ENCODE data around the gene ZNF143.
"Not testable (repeated sequence)": the region's sequence is repeated elsewhere in the genome, so short reads cannot be mapped to it uniquely, and the experiment has no call there.

The ZNF143 gene

GRCh38 chr11:9473408-9473807 is 12.6 kb downstream of the ZNF143 start:
- H3K4me3 Mint-ChIP-seq: no peak overlapping the region
- no peaks in the 10 kb centered on the region for H3K9me3 Mint-ChIP-seq
- no peak overlapping the region for H3K27ac Mint-ChIP-seq
- H3K4me1 Mint-ChIP-seq (ENCODE audit: low read depth): peaks cover 2% of the 10 kb centered on the region
- H3K27me3 Mint-ChIP-seq (ENCODE audit: low read depth): no peaks in the 10 kb centered on the region
- H3K36me3 Mint-ChIP-seq (ENCODE audit: low read depth): peaks cover 33% of the 10 kb centered on the region

GRCh38 chr11:9479899-9480298 is 19.1 kb downstream of the ZNF143 start:
- Mint-ChIP-seq H3K36me3 (ENCODE audit: low read depth) (peaks cover 32% of the 10 kb centered on the region), H3K9me3 (no peaks in the 10 kb centered on the region), H3K4me3 (no peak overlapping the region), H3K27ac (no peak overlapping the region), H3K27me3 (ENCODE audit: low read depth) (no peaks in the 10 kb centered on the region), H3K4me1 (ENCODE audit: low read depth) (no peaks in the 10 kb centered on the region)

GRCh38 chr11:9489080-9489765 is 28.4 kb downstream of the ZNF143 start:
- no peaks in the 10 kb centered on the region for H3K9me3 Mint-ChIP-seq
- H3K4me1 Mint-ChIP-seq (ENCODE audit: low read depth): peaks cover 4% of the 10 kb centered on the region
- H3K27me3 Mint-ChIP-seq (ENCODE audit: low read depth): no peaks in the 10 kb centered on the region
- no peak overlapping the region for H3K27ac Mint-ChIP-seq
- H3K4me3 Mint-ChIP-seq: no peak overlapping the region
- peaks cover 26% of the 10 kb centered on the region for H3K36me3 Mint-ChIP-seq (ENCODE audit: low read depth)

GRCh38 chr11:9490376-9490775 is 29.6 kb downstream of the ZNF143 start:
- no peak overlapping the region for H3K27ac Mint-ChIP-seq
- no peaks in the 10 kb centered on the region for H3K9me3 Mint-ChIP-seq
- peaks cover 30% of the 10 kb centered on the region for H3K36me3 Mint-ChIP-seq (ENCODE audit: low read depth)

GRCh38 chr11:9493492-9493891 is 32.7 kb downstream of the ZNF143 start:
- Mint-ChIP-seq H3K27ac (no peak overlapping the region), H3K36me3 (ENCODE audit: low read depth) (peaks cover 36% of the 10 kb centered on the region), H3K4me3 (no peak overlapping the region), H3K27me3 (ENCODE audit: low read depth) (no peaks in the 10 kb centered on the region), H3K4me1 (ENCODE audit: low read depth) (peaks cover 4% of the 10 kb centered on the region), H3K9me3 (no peaks in the 10 kb centered on the region)

More at GRCh38 chr11:9490376-9490775, 29.6 kb downstream of the ZNF143 start:
- no peak overlapping the region for H3K4me3 Mint-ChIP-seq
- peaks cover 4% of the 10 kb centered on the region for H3K4me1 Mint-ChIP-seq (ENCODE audit: low read depth)
- H3K27me3 Mint-ChIP-seq (ENCODE audit: low read depth): no peaks in the 10 kb centered on the region

GRCh38 chr11:9494316-9494715 is 33.5 kb downstream of the ZNF143 start:
- H3K27ac Mint-ChIP-seq: no peak overlapping the region
- no peaks in the 10 kb centered on the region for H3K27me3 Mint-ChIP-seq (ENCODE audit: low read depth)
- no peaks in the 10 kb centered on the region for H3K9me3 Mint-ChIP-seq
- no peak overlapping the region for H3K4me3 Mint-ChIP-seq
- peaks cover 38% of the 10 kb centered on the region for H3K36me3 Mint-ChIP-seq (ENCODE audit: low read depth)
- H3K4me1 Mint-ChIP-seq (ENCODE audit: low read depth): peaks cover 4% of the 10 kb centered on the region

- Mint-ChIP-seq H3K27me3 (ENCODE audit: low read depth) (no peaks in the 10 kb centered on the region), H3K4me1 (ENCODE audit: low read depth) (peaks cover 4% of the 10 kb centered on the region), H3K27ac (no peak overlapping the region), H3K4me3 (no peak overlapping the region), H3K9me3 (no peaks in the 10 kb centered on the region), H3K36me3 (ENCODE audit: low read depth) (peaks cover 40% of the 10 kb centered on the region)
These were observed 35.1 kb downstream of the ZNF143 start for GRCh38 chr11:9495803-9496514.

GRCh38 chr11:9498457-9499078 is 37.8 kb downstream of the ZNF143 start:
- H3K27me3 Mint-ChIP-seq (ENCODE audit: low read depth): no peaks in the 10 kb centered on the region
- H3K36me3 Mint-ChIP-seq (ENCODE audit: low read depth): peaks cover 40% of the 10 kb centered on the region
- H3K27ac Mint-ChIP-seq: no peak overlapping the region
- no peaks in the 10 kb centered on the region for H3K9me3 Mint-ChIP-seq
- H3K4me3 Mint-ChIP-seq: no peak overlapping the region
- peaks cover 1% of the 10 kb centered on the region for H3K4me1 Mint-ChIP-seq (ENCODE audit: low read depth)

- no peak overlapping the region for H3K4me3 Mint-ChIP-seq
- H3K9me3 Mint-ChIP-seq: no peaks in the 10 kb centered on the region
- peaks cover 13% of the 10 kb centered on the region for H3K4me1 Mint-ChIP-seq (ENCODE audit: low read depth)
- no peaks in the 10 kb centered on the region for H3K27me3 Mint-ChIP-seq (ENCODE audit: low read depth)
- H3K36me3 Mint-ChIP-seq (ENCODE audit: low read depth): peaks cover 17% of the 10 kb centered on the region
- H3K27ac Mint-ChIP-seq: no peak overlapping the region
These were observed 45.9 kb downstream of the ZNF143 start for GRCh38 chr11:9506489-9507276.

- Mint-ChIP-seq H3K4me1 (ENCODE audit: low read depth) (peaks cover 13% of the 10 kb centered on the region), H3K27me3 (ENCODE audit: low read depth) (no peaks in the 10 kb centered on the region), H3K9me3 (no peaks in the 10 kb centered on the region), H3K4me3 (no peak overlapping the region), H3K36me3 (ENCODE audit: low read depth) (peaks cover 16% of the 10 kb centered on the region), H3K27ac (no peak overlapping the region)
These were observed 46.4 kb downstream of the ZNF143 start for GRCh38 chr11:9507277-9507580.

- Mint-ChIP-seq H3K4me1 (ENCODE audit: low read depth) (peaks cover 13% of the 10 kb centered on the region), H3K27me3 (ENCODE audit: low read depth) (no peaks in the 10 kb centered on the region), H3K9me3 (no peaks in the 10 kb centered on the region), H3K4me3 (no peak overlapping the region), H3K27ac (no peak overlapping the region), H3K36me3 (ENCODE audit: low read depth) (peaks cover 25% of the 10 kb centered on the region)
These were observed 48.2 kb downstream of the ZNF143 start for GRCh38 chr11:9509041-9509440.

GRCh38 chr11:9512370-9513019 is 51.7 kb downstream of the ZNF143 start:
- Mint-ChIP-seq H3K36me3 (ENCODE audit: low read depth) (peaks cover 39% of the 10 kb centered on the region), H3K27ac (no peak overlapping the region), H3K9me3 (no peaks in the 10 kb centered on the region), H3K27me3 (ENCODE audit: low read depth) (no peaks in the 10 kb centered on the region), H3K4me3 (no peak overlapping the region), H3K4me1 (ENCODE audit: low read depth) (peaks cover 10% of the 10 kb centered on the region)

- H3K27ac Mint-ChIP-seq; H3K27me3 Mint-ChIP-seq (ENCODE audit: low read depth); H3K4me3 Mint-ChIP-seq; H3K9me3 Mint-ChIP-seq; H3K4me1 Mint-ChIP-seq (ENCODE audit: low read depth): not testable (repeated sequence)
- peaks cover 36% of the 10 kb centered on the region for H3K36me3 Mint-ChIP-seq (ENCODE audit: low read depth)
These were observed 53.8 kb downstream of the ZNF143 start for GRCh38 chr11:9514576-9514975.

- no peaks in the 10 kb centered on the region for H3K9me3 Mint-ChIP-seq
- peaks cover 33% of the 10 kb centered on the region for H3K36me3 Mint-ChIP-seq (ENCODE audit: low read depth)
- no peak overlapping the region for H3K4me3 Mint-ChIP-seq
- no peaks in the 10 kb centered on the region for H3K27me3 Mint-ChIP-seq (ENCODE audit: low read depth)
- H3K27ac Mint-ChIP-seq: no peak overlapping the region
- H3K4me1 Mint-ChIP-seq (ENCODE audit: low read depth): no peaks in the 10 kb centered on the region
These were observed 55.3 kb downstream of the ZNF143 start for GRCh38 chr11:9516113-9516512.

All from T-helper 1 cell treated with Interleukin-12 subunit alpha and Interleukin-12 subunit beta and Interleukin-4 antibody, amounts not matched to agents 30 μg/mL and 1 μg/mL, for 36 hours (primary cell).